Duodenal mucosa (tissue), 2 donors: Measurements from ENCODE around the gene CHCHD3.

Experiments used
- H3K27ac ChIP-seq: one replicate; pipeline ENCODE4 v1.7.0; 2013; ENCODE audit warnings: low read depth, low read length
- H3K27me3 ChIP-seq, 2 donors: one replicate each; pipeline ENCODE4 v1.7.0; 2013; ENCODE audit warnings: low read length in 2 of 2, control low read depth in 1 of 2; ENCODE audit not compliant: insufficient read depth in 2 of 2, control insufficient read depth in 1 of 2
- H3K36me3 ChIP-seq, 2 donors: one replicate each; pipeline ENCODE4 v1.7.0; 2013; ENCODE audit warnings: low read length in 2 of 2, control low read depth in 1 of 2; ENCODE audit not compliant: insufficient read depth in 2 of 2, control insufficient read depth in 1 of 2
- H3K4me1 ChIP-seq, 2 donors: one replicate each; pipeline ENCODE4 v1.7.0; 2013; ENCODE audit warnings: low read length in 2 of 2, control low read depth in 1 of 2; ENCODE audit not compliant: insufficient read depth in 2 of 2, control insufficient read depth in 1 of 2
- H3K4me3 ChIP-seq, 2 donors: one replicate each; pipeline ENCODE4 v1.7.0; 2013; ENCODE audit warnings: low read length in 2 of 2, low read depth in 1 of 2
- H3K9ac ChIP-seq, 2 donors: one replicate each; pipeline ENCODE4 v1.7.0; 2013; ENCODE audit warnings: low read length in 2 of 2, low read depth in 1 of 2
- H3K9me3 ChIP-seq, 2 donors: one replicate each; pipeline ENCODE4 v1.7.0; 2013; ENCODE audit warnings: low read length in 2 of 2, control low read depth in 1 of 2; ENCODE audit not compliant: control insufficient read depth in 1 of 2

CHCHD3 gene

DNA sequence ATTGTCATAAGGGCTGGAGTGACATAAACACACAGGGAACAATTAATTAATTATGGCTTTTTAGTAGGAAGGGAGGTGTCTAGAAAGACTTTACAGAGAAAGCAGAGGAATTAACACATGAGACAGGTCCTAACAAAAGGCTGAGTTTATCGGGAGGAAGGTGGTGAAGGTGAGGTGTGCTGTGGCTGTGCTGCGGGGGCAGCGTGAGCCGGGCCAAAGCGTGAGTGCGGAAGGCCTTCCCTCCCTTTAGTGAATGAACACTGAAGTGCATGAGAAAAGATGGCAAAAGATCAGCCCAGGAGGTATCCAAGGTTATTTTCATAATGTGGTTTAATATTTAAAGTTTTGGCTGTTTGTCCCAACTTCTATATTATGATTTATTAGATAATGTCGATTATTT is 262.2 kb downstream of the CHCHD3 start:
- Histone ChIP-seq H3K4me1 (peaks cover 6 to 13% of the 10 kb centered on the region in 2 donors), H3K9me3 (no peaks in the 10 kb centered on the region), H3K27ac (no peak overlapping the region), H3K9ac (no peak overlapping the region), H3K4me3 (no peak overlapping the region), H3K36me3 (no peaks in the 10 kb centered on the region), H3K27me3 (no peaks in the 10 kb centered on the region)

DNA sequence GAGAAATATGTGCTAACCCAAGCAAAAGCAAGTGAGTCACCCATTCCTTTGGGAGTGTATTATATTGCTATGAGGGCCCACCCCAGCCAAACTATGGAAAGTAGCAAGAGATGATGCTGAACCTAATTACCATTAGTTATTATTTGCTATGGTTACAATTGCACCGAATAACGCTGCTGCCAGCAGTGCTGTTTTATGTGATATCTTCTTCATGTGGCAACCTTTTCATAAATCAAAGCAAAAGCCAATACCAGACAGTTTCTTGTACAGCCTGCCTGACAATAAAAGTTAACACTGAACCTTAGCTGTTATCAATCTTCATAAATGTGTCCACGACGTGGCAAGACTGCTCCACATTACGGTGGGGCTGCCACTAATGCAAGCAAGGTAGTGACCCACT is 263.9 kb downstream of the CHCHD3 start:
- Histone ChIP-seq H3K4me3 (no peak overlapping the region), H3K27me3 (no peaks in the 10 kb centered on the region), H3K9me3 (no peaks in the 10 kb centered on the region), H3K4me1 (peaks cover 6 to 13% of the 10 kb centered on the region in 2 donors), H3K36me3 (no peaks in the 10 kb centered on the region), H3K9ac (no peak overlapping the region), H3K27ac (no peak overlapping the region)

DNA sequence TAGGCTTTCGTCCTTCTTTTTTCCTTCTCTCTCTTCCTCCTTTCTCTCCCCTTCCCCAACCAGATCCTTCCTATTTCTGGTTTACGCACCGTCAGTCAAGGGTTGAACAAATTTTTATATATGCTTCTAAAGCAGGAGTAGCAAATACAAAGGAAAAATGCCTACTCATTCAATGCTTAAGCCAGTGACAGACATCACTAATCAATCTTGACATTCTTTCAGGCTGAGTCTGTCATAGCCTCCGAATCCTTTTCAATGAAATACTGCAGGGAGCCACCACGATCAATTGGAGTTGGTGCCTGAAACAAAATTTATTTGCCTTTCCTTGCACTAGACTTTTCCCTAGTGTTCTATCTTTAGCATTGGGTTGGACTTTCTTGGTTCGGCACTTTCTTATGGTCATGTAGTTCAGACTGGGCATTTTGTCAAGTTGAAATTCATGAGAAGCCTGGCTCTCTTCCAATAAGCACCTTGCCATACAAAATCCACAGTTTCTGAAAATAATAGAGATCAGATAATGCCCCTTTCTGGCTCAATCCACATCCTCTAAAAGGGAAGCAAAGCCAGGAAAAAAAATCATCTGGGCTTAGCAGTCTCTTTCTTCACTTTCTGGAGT is 266.1 kb downstream of the CHCHD3 start:
- Histone ChIP-seq H3K4me1 (peaks cover 6 to 13% of the 10 kb centered on the region in 2 donors), H3K27me3 (no peaks in the 10 kb centered on the region), H3K9me3 (no peaks in the 10 kb centered on the region), H3K36me3 (no peaks in the 10 kb centered on the region), H3K4me3 (no peak overlapping the region), H3K9ac (no peak overlapping the region), H3K27ac (no peak overlapping the region)

DNA sequence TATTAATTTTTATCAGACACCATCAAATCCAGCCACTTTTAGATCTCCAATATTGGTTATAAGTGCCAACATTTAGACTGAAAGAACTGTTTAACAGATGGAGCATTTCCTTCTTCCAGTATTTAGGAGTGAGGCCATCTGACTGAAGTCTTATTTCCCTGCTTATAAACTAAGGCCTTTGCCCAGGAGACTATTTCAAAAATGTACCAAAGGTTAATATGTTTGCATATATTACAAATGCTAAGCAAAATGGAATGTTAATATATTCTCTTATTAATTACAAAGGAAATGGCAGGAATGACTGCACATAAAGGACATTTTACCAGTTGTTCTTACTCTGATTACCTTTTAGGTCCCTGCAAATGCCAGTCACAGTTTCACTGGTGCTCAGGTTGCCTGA is 266.8 kb downstream of the CHCHD3 start:
- Histone ChIP-seq H3K36me3 (no peaks in the 10 kb centered on the region), H3K4me3 (no peak overlapping the region), H3K4me1 (peaks cover 6 to 13% of the 10 kb centered on the region in 2 donors), H3K27ac (no peak overlapping the region), H3K9me3 (no peaks in the 10 kb centered on the region), H3K27me3 (no peaks in the 10 kb centered on the region), H3K9ac (no peak overlapping the region)

DNA sequence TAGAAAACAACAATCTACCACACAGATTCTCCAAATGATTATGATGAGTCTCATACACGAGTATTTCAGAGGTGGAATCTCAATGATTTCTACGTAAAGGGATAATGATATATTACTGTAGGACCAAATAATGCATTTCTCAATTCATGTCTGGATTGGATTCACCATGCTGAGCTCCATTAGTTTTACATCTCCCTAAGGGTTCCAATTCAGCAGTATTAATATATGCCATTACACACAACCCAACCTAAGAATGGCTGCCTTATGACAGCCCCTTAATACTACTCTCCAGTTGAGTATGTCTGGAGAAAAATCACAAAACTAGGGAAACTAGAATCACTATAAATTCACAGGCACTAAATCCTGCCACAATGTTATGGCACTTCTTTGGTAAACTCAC is 271.3 kb downstream of the CHCHD3 start:
- no peak overlapping the region for H3K27ac ChIP-seq
- no peaks in the 10 kb centered on the region for H3K27me3 ChIP-seq
- no peaks in the 10 kb centered on the region for H3K9me3 ChIP-seq
- no peak overlapping the region for H3K9ac ChIP-seq
- H3K4me3 ChIP-seq = no peak overlapping the region
- no peaks in the 10 kb centered on the region for H3K36me3 ChIP-seq
- peaks cover 3% of the 10 kb centered on the region in 2 donors for H3K4me1 ChIP-seq

DNA sequence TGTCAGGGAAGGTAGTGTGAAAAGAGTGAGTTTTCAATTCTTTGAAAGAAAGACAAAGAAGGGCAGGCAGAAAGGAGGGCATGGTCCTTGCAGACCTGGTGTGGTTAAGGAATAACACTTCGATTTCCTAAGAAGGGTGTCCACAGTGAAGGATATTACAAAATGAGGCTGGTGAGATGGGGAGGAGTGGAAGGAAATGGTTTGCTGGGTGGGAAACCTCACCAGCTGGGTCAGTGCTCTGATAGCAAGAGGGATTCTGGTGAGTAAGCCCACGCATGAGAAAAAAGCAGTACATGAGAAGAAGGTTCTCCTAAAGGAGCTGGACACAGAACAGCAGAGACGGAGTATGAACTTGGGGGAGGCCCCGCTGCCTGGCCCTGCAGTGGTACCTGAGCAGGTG is 275.1 kb downstream of the CHCHD3 start:
- Histone ChIP-seq H3K9me3 (no peaks in the 10 kb centered on the region), H3K9ac (no peak overlapping the region), H3K27me3 (no peaks in the 10 kb centered on the region), H3K36me3 (no peaks in the 10 kb centered on the region), H3K27ac (no peak overlapping the region), H3K4me3 (no peak overlapping the region), H3K4me1 (no peaks in the 10 kb centered on the region)

DNA sequence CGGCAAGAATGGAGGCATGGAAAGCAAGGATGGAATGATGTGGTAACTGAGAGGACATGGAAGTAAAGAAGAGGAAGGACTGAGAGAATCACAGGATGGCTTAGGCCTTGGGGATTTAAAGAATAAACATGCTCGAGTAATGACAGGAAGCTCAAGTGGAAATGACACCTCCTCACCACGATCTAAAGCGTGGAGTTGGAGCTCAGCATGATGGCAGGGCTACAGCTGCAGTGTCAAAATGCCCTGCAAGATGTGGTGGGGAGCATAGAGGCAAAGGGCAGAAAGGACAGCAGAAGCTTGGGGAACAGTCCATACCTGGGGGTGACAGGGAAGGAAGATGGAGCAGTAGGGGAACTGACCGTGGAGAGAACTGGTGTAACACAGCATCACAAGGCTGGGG is 276.1 kb downstream of the CHCHD3 start:
- Histone ChIP-seq H3K4me3 (no peak overlapping the region), H3K27me3 (no peaks in the 10 kb centered on the region), H3K4me1 (no peaks in the 10 kb centered on the region), H3K9me3 (no peaks in the 10 kb centered on the region), H3K9ac (no peak overlapping the region), H3K27ac (no peak overlapping the region), H3K36me3 (no peaks in the 10 kb centered on the region)

DNA sequence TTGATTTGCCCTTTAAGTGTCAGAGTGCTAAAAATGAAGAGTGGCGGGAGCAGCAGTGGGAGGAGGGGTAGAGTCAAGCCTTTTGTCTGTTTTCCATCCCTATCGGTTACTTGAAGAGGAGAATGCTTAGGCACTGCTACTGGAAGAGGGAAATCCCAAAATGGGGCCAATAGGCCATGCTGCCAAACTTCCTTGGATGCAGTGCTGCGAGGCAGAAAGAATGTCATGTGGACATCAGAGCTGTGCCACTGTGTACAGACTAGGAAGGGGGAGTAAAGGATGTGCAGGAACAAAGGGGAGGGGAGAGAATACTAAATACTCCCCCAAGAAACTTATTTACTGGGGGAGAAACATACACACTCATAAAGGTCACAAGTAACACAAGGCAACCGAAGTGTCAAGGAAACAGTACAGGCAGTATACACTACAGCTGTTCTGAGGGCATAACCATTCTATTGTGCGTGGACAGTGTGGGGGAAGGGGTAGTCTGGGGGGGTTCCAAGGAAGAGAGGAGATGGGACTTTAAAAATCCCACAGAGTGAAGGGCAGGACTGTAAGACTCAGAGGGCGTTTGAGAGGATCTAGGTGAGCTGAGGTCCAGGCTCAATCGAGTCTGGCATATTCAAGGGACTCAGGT is 276.9 kb downstream of the CHCHD3 start:
- Histone ChIP-seq H3K4me3 (no peak overlapping the region), H3K27me3 (no peaks in the 10 kb centered on the region), H3K36me3 (no peaks in the 10 kb centered on the region), H3K9ac (no peak overlapping the region), H3K27ac (no peak overlapping the region), H3K9me3 (no peaks in the 10 kb centered on the region), H3K4me1 (peaks cover 0 to 4% of the 10 kb centered on the region in 2 donors)

DNA sequence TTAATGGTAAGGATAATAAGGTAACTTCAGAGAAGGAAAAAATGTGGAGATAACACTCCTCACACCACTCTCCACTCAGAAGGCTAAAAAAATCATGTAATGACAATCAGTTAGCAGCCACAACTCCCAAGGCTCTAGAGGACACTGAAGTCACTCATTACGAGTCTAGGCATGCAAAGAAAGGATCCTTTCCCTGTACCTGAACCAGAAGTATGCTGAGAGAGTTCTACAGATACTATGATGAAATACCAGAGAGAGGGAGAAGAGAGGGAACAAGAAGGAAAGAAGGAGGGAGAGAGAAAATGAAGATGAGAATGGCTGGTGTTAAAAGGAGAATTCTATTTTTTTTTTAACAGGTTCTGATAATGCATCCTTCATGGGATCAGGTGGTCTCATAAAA is 281.4 kb downstream of the CHCHD3 start:
- no peak overlapping the region for H3K27ac ChIP-seq
- no peak overlapping the region for H3K4me3 ChIP-seq
- no peaks in the 10 kb centered on the region for H3K9me3 ChIP-seq
- peaks cover 10 to 11% of the 10 kb centered on the region in 2 donors for H3K4me1 ChIP-seq
- H3K9ac ChIP-seq = no peak overlapping the region
- H3K27me3 ChIP-seq = no peaks in the 10 kb centered on the region
- peaks cover 0 to 9% of the 10 kb centered on the region in 2 donors for H3K36me3 ChIP-seq

DNA sequence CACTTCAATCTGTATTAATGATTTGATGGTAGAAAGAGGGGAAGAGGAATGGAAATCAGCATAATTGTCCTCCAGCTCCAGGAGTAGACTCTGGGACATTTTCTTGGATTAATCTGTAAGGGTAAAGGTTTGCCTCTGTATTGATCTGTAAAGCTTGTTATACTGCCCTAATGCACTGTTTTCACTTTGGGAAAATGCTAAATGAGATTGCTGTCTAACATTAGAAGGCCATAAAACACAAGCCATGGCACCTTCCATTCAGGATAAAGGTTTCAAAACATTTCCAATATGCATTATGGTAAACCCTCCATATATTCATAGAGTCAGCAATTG is 282.8 kb downstream of the CHCHD3 start:
- no peaks in the 10 kb centered on the region for H3K9me3 ChIP-seq
- H3K36me3 ChIP-seq = peaks cover 6 to 11% of the 10 kb centered on the region in 2 donors
- H3K4me3 ChIP-seq = peak overlapping the region in 1 of 2 donors; percentile 8
- H3K4me1 ChIP-seq = peaks cover 10 to 11% of the 10 kb centered on the region in 2 donors
- H3K27me3 ChIP-seq = no peaks in the 10 kb centered on the region
- no peak overlapping the region for H3K27ac ChIP-seq
- no peak overlapping the region for H3K9ac ChIP-seq
